Thyroid gland (tissue), 4 donors: Measurements from ENCODE around the gene SIX1. TPM values are rescaled to one million over a fixed set of nuclear protein-coding genes. Genes with fewer than 3 reads are reported as not detected.

ENCODE experiments used
- DNase-seq, 2 donors: peaks; one replicate each; pipeline ENCODE4 v3.0.0-alpha.2; 2019
- H3K27ac ChIP-seq, 3 donors: fragments of 200-600 bp; sonication (generic); 1 replicate in 2 of 3; 2 replicates in 1 of 3; pipeline ENCODE4 v1.5.1; 2016 to 2019; ENCODE audit warnings: mild to moderate bottlenecking in 1 of 3, moderate library complexity in 1 of 3
- H3K27me3 ChIP-seq: fragments of 200-600 bp; sonication (generic); one replicate; pipeline ENCODE4 v1.5.1; 2019
- H3K36me3 ChIP-seq, 2 donors: fragments of 200-600 bp; sonication (generic); one replicate each; pipeline ENCODE4 v1.5.1; 2016 to 2019
- H3K4me1 ChIP-seq, 2 donors: fragments of 200-600 bp; sonication (generic); one replicate each; pipeline ENCODE4 v1.5.1; 2017 to 2019
- H3K4me3 ChIP-seq, 3 donors: fragments of 200-600 bp; sonication (generic); replicated peaks in 1 of 3; 1 replicate in 2 of 3; 2 replicates in 1 of 3; pipeline ENCODE4 v1.5.1; 2016; ENCODE audit warnings: mild to moderate bottlenecking in 1 of 3
- H3K9me3 ChIP-seq: fragments of 200-600 bp; sonication (generic); one replicate; pipeline ENCODE4 v1.5.1; 2017
- CTCF ChIP-seq, 6 experiments: fragments of 200-600 bp in 3 of 6; fragments of 450-650 bp in 3 of 6; sonication (generic) in 3 of 6; IDR thresholded peaks; one replicate each; pipeline ENCODE4 v1.5.1; 2016 to 2019; ENCODE audit warnings: antibody characterized with exemption in 6 of 6, mild to moderate bottlenecking in 2 of 6, inconsistent platforms in 1 of 6, moderate library complexity in 1 of 6
- POLR2A ChIP-seq, 2 donors: fragments of 450-650 bp; IDR thresholded peaks; one replicate each; pipeline ENCODE4 v1.6.1; 2017; ENCODE audit warnings: antibody characterized with exemption in 2 of 2, mild to moderate bottlenecking in 2 of 2, moderate library complexity in 1 of 2
- WGBS, 2 donors: methylation state at CpG; one replicate each; pipeline ENCODE4 v1.1.5; 2017; 5-methylcytosine and 5-hydroxymethylcytosine counted together
- intact Hi-C: fragments of 100-400 bp; cut with DNase I; formaldehyde crosslinking; loops from one replicate; pipeline ENCODE4 v1.15.1; 2023
- total RNA-seq, 4 donors: library from RNA; depleted of rRNA; stranded (reverse); fragments of >200 nt; gene quantifications; one replicate each; pipeline ENCODE4 v1.2.3, GENCODE V29; 2016

SIX1 gene
- total RNA-seq, 4 donors from 2014 or later, result 2.1 to 3.6 (median 2.7) TPM

GRCh38 chr14:60649875-60650372 lies 647 bp upstream of the SIX1 start:
- Histone ChIP-seq H3K27me3 (peaks cover 65% of the 10 kb centered on the region), H3K9me3 (no peaks in the 10 kb centered on the region), H3K36me3 (no peaks in the 10 kb centered on the region), H3K27ac (no peak overlapping the region), H3K4me3 (peak overlapping the region in 1 of 3 donors; percentile 35), H3K4me1 (peaks cover 23 to 46% of the 10 kb centered on the region in 2 donors)
- intact Hi-C loops, result no loop called here
- 6 to 9% methylated on average over 15 of the region's 15 CpGs for WGBS, 2 donors
- TF ChIP-seq POLR2A (IDR thresholded peaks at IDR 0.05) (no peak), CTCF (IDR thresholded peaks at IDR 0.05) (no peak)
- no peak for DNase-seq

- peak overlapping the region in 2 of 3 donors; percentile 24 to 35 for H3K4me3 ChIP-seq
- peaks cover 23 to 52% of the 10 kb centered on the region in 2 donors for H3K4me1 ChIP-seq
- peaks cover 61% of the 10 kb centered on the region for H3K27me3 ChIP-seq
- H3K36me3 ChIP-seq, result no peaks in the 10 kb centered on the region
- intact Hi-C loops, result no loop called here
- TF ChIP-seq CTCF (IDR thresholded peaks at IDR 0.05), result no peak
- TF ChIP-seq POLR2A (IDR thresholded peaks at IDR 0.05), result no peak
- 2 to 4% methylated on average over 21 to 43 of the region's 61 CpGs for WGBS, 2 donors
- peak overlapping the region; percentile 10 to 46 (median 43) for H3K27ac ChIP-seq
- no peak for DNase-seq
- no peaks in the 10 kb centered on the region for H3K9me3 ChIP-seq
Observed at GRCh38 chr14:60648249-60648933, 886 bp downstream of the SIX1 start.

- WGBS, 2 donors, result 11 to 12% methylated on average over 16 to 21 of the region's 21 CpGs
- intact Hi-C loops, result no loop called here
- Histone ChIP-seq H3K27ac (peak overlapping the region; percentile 6 to 46 (median 43)), H3K9me3 (no peaks in the 10 kb centered on the region), H3K4me1 (peaks cover 23 to 51% of the 10 kb centered on the region in 2 donors), H3K4me3 (peak overlapping the region in 2 of 3 donors; percentile 24 to 35), H3K27me3 (peaks cover 61% of the 10 kb centered on the region), H3K36me3 (no peaks in the 10 kb centered on the region)
- no peak for TF ChIP-seq CTCF (IDR thresholded peaks at IDR 0.05)
- no peak for DNase-seq
Observed at GRCh38 chr14:60647837-60648248, 1.4 kb downstream of the SIX1 start.

GRCh38 chr14:60647081-60647836 lies 2.0 kb downstream of the SIX1 start:
- no peaks in the 10 kb centered on the region for H3K9me3 ChIP-seq
- H3K27ac ChIP-seq, result peak overlapping the region; percentile 6 to 46 (median 43)
- 6 to 8% methylated on average over 38 to 43 of the region's 43 CpGs for WGBS, 2 donors
- no peak for TF ChIP-seq CTCF (IDR thresholded peaks at IDR 0.05)
- TF ChIP-seq POLR2A (IDR thresholded peaks at IDR 0.05), result no peak
- H3K36me3 ChIP-seq, result no peaks in the 10 kb centered on the region
- intact Hi-C loops, result no loop called here
- DNase-seq, result peak in 1 of 2 donors; percentile 41
- peaks cover 62% of the 10 kb centered on the region for H3K27me3 ChIP-seq
- H3K4me3 ChIP-seq, result peak overlapping the region in 1 of 3 donors; percentile 35
- H3K4me1 ChIP-seq, result peaks cover 27 to 51% of the 10 kb centered on the region in 2 donors
